Skeletal muscle satellite cell (primary cell): Measurements from ENCODE around the gene BRSK2.

Experiments
- H3K27me3 ChIP-seq: 2 replicates; pipeline ENCODE4 v1.7.0; 2013; ENCODE audit warnings: low read length; ENCODE audit not compliant: control insufficient read depth, insufficient read depth
- H3K36me3 ChIP-seq: 2 replicates; pipeline ENCODE4 v1.7.0; 2013; ENCODE audit warnings: mild to moderate bottlenecking, control low read depth, low read length; ENCODE audit not compliant: insufficient read depth
- H3K4me1 ChIP-seq: 2 replicates; pipeline ENCODE4 v1.7.0; 2013; ENCODE audit warnings: low read length; ENCODE audit not compliant: control insufficient read depth, insufficient read depth
- H3K4me2 ChIP-seq: 2 replicates; pipeline ENCODE4 v1.7.0; 2013; ENCODE audit warnings: mild to moderate bottlenecking, low read length
- H3K4me3 ChIP-seq: 2 replicates; pipeline ENCODE4 v1.7.0; 2013; ENCODE audit warnings: low read length
- H3K9ac ChIP-seq: 2 replicates; pipeline ENCODE4 v1.7.0; 2013; ENCODE audit warnings: mild to moderate bottlenecking, low read depth, low read length, moderate library complexity
- H3K9me3 ChIP-seq: replicated peaks from 2 replicates; pipeline ENCODE4 v1.7.0; 2013; ENCODE audit warnings: mild to moderate bottlenecking, control low read depth, low read length

Gene BRSK2

DNA sequence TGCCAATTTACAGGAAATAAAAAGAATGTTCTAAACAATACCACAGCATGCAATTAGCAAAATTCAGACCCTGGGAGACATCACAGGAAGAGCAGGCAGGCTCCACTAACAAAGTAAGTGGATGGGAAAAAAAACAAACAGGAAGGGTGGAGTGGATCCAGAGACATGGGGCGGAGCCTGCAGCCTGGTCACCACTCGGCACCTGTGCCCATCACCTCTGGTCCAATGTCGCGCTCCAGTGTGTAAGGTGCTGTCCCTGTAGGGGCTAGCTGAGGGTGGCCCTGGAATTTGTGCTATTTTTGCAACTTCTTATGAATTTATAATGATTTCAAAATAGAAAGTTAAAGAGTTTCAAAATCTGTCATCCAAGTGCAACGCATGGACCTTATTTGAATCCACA lies 107.9 kb downstream of the BRSK2 start:
- H3K27me3 ChIP-seq, result no peaks in the 10 kb centered on the region
- no peaks in the 10 kb centered on the region for H3K9me3 ChIP-seq
- no peaks in the 10 kb centered on the region for H3K36me3 ChIP-seq
- H3K4me2 ChIP-seq, result no peak overlapping the region
- no peak overlapping the region for H3K9ac ChIP-seq
- H3K4me3 ChIP-seq, result no peak overlapping the region
- H3K4me1 ChIP-seq, result no peaks in the 10 kb centered on the region

DNA sequence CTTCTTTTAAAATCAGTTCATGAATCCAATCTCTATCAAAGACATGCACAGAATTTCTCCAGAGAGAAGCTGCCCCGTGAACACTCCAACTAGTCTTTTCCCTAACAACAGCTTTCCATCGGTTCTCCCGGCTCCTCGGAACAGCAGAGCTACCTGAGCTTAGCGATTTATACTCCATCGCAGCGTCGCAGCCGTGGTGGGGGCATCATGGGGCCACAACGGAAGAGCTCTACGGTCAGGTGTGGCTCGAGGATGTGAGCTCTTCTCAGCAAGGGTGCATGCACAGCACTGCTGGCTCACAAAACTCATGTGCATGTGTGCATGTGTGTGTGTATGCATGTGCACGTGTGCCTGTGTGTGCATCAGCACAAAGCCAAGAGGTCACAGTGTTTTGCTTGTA lies 108.5 kb downstream of the BRSK2 start:
- Histone ChIP-seq H3K27me3 (no peaks in the 10 kb centered on the region), H3K4me3 (no peak overlapping the region), H3K9ac (no peak overlapping the region), H3K9me3 (no peaks in the 10 kb centered on the region), H3K4me2 (no peak overlapping the region), H3K4me1 (no peaks in the 10 kb centered on the region), H3K36me3 (no peaks in the 10 kb centered on the region)

DNA sequence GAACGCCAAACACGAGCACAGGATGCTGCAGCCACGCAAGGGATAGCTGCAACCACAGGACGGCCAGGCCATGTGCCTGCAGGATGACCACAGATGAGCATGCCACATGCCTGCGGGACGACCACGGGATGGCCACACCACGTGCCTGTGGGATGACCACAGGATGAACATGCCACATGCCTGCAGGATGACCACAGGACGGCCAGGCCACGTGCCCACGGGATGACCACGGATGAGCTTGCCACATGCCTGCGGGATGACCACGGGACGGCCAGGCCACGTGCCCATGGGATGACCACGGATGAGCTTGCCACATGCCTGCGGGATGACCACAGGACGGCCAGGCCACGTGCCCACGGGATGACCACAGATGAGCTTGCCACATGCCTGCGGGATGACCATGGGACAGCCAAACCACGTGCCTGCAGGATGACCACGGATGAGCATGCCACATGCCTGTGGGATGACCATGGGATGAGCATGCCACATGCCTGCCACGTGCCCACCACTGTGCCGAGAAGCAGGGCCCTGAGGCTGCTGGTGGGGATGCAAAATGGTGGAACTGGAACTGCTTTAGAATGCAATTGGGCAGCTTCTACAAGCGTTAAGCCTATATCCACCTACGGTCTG lies 109.6 kb downstream of the BRSK2 start:
- Histone ChIP-seq H3K9ac (no peak overlapping the region), H3K9me3 (no peaks in the 10 kb centered on the region), H3K36me3 (no peaks in the 10 kb centered on the region), H3K4me1 (no peaks in the 10 kb centered on the region), H3K27me3 (no peaks in the 10 kb centered on the region), H3K4me3 (no peak overlapping the region), H3K4me2 (no peak overlapping the region)

DNA sequence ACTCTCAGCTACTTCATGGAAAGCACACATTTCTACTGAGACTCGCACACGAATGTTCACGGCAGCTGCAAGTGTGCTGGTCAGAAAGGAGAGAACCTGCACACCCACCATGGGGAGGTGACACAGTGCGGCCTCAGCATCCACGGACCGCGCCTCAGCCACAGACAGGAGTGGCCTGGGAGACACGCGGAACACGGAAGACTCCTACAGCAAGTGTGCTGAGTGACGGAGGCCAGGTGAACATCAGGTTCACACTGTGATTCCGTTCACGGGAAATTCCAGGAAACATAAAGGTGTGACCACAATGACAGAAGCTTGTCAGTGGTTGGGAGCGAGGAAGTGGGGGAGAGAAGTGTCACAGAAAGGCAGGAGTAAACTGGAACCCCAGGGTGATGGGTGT lies 110.2 kb downstream of the BRSK2 start:
- Histone ChIP-seq H3K4me2 (no peak overlapping the region), H3K4me3 (no peak overlapping the region), H3K9me3 (no peaks in the 10 kb centered on the region), H3K36me3 (no peaks in the 10 kb centered on the region), H3K9ac (no peak overlapping the region), H3K27me3 (no peaks in the 10 kb centered on the region), H3K4me1 (no peaks in the 10 kb centered on the region)

DNA sequence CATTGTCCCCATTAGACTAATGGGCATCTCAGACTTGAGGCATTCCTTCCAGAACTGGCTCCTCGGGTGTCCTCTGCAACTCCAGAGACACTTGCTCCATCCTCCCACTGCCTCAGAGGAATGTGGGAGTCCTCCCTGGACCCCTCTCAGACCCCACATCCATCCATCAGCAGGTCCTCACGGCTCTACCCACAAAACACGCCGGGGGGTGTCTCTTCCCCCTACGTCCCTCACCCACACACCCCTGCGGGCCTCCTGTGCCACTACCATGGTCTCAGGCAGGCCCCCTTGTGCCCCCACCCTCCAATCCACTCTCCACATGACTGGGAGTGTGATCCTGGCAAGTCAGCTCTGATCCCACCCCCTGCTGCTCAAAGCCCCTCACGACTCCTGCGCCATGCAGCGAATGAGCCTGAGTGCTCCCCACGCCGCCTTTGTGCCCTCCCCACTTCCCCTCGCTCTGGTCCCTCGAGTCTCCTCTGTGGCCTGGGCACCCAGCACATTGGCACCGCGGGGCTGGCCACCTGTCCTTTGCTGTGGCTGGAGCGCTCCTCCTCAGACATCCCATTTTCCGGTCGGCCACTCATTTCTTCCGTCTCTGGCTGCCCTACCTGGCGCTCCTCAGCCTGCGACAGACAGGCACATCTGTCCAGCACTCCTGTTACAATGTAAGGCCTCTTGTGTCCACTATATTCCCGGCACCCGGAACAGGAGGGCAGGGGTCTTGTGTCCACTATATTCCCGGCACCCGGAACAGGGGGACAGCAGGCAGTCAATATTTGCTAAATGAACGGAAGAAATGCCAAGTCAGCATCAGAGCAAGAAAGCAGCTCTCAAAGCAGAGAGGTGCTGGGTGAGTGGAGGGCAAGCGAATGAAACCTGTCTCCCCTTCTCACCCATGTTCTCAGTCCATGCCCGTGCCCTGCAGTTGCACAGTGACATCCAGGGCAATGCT lies 111.0 kb downstream of the BRSK2 start:
- H3K9me3 ChIP-seq, result no peaks in the 10 kb centered on the region
- no peaks in the 10 kb centered on the region for H3K27me3 ChIP-seq
- no peak overlapping the region for H3K4me2 ChIP-seq
- H3K9ac ChIP-seq, result no peak overlapping the region
- no peak overlapping the region for H3K4me3 ChIP-seq
- no peaks in the 10 kb centered on the region for H3K36me3 ChIP-seq
- H3K4me1 ChIP-seq, result no peaks in the 10 kb centered on the region

DNA sequence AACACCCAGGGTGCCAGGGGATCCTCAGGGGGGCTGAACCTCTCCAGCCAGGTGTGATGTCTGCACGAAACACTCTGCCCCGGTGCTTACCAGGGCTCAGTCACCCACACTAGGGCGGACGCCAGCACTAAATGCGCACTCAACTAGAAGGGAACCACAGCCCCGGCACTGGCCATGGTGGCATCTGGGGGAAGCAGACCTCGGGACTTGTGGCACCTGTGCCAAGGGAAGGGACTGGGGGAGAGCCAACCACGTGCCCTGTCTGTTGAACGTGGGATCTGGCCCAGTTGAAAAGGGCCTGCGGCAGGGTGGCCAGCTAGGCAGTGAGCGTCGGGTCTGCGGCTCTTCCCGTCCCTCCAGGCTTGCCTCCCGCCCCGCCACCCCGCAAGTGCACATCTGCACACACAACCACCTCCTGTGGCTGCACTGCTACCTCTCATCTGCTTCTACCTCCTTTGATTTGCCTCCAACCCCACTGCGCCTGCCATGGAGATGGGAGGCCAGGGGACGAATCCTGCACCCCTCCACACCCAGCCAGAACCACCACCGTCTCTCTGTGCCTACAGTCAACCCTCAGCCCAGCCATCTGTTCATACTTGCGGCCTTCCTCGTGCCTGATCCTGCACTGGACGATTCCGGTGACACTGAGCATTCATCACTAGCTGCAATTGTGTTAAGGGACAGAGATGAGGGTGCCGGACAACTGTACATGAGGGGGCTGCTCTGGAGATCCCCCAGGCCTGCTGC lies 111.9 kb downstream of the BRSK2 start:
- Histone ChIP-seq H3K4me2 (no peak overlapping the region), H3K27me3 (no peaks in the 10 kb centered on the region), H3K4me1 (no peaks in the 10 kb centered on the region), H3K36me3 (no peaks in the 10 kb centered on the region), H3K9ac (no peak overlapping the region), H3K4me3 (no peak overlapping the region), H3K9me3 (no peaks in the 10 kb centered on the region)

DNA sequence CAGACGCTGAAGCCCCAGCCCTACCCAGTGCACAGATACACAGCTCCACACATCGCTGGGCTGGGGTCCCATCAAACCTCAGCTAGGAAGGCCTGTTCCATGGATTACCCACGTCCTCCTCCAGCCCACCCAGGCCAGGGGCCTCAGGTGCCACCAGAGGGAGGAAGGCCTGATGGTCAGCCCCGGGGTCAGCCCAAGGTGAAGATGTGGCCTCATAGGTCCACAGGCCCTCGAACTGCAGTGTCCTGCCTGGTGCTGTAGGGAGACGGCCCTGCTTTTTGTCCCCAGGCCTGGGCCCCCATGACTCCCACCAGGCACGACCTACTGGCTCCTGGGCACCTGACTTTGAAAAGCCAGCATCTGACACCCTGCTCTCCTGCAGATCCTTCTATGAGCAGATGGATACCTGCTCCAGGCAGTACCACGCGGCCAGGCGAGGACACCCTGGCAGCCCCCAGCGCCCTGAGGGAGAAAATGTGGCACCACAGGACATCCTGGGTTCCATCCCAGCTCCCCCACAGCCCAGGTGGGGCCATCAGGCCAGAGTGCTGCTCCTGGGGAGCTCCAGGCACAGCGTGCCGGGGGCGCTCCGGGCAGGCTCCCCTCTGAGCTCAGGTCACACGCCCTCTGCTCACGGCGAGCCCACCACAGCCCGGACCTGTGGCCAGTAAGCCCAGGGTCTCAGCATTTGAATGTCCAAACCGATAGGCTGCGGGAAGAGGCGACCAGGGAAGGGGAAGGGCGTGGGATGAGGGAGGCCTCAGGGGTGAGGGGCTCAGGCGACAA lies 112.6 kb downstream of the BRSK2 start:
- no peak overlapping the region for H3K4me3 ChIP-seq
- no peak overlapping the region for H3K4me2 ChIP-seq
- no peaks in the 10 kb centered on the region for H3K36me3 ChIP-seq
- H3K9ac ChIP-seq, result no peak overlapping the region
- H3K27me3 ChIP-seq, result no peaks in the 10 kb centered on the region
- no peaks in the 10 kb centered on the region for H3K9me3 ChIP-seq
- no peaks in the 10 kb centered on the region for H3K4me1 ChIP-seq

DNA sequence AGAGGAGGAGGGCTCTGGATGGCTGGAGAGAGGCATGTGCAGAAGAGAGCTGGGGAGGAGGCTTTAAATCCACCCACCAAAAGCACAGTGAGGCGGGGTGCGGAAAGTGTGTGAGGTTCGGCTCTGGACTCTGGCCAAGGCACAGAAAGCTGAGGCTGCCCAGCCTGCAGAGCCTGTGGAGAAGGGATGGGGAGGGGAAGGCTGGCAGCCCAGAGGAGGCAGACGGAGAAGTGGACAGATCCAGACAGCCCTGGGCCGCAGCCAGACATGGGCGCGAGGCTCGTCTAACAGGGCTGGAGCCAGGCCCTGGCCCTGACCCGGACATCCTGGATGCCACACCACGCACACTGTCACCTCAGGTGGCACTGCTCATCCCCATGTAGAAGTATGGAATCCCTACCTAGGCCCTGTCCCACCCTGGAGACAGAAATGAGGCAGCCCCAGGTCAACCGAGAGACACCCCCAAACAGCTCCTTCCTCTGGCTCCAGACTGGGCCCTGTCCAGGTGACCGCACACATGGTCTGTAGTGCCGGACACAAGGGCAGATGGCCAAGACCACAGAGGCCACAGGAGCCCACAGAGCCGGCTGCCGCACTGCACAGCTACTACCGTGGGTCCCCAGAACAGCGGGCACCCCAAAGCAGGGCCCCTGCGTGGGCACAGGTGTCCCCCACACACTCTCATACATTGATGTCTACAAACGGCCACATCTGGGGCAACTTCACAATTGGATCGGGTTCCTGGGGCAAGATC lies 113.4 kb downstream of the BRSK2 start:
- H3K4me3 ChIP-seq, result no peak overlapping the region
- H3K4me1 ChIP-seq, result peaks cover 4% of the 10 kb centered on the region
- H3K36me3 ChIP-seq, result no peaks in the 10 kb centered on the region
- H3K9me3 ChIP-seq, result no peaks in the 10 kb centered on the region
- no peak overlapping the region for H3K9ac ChIP-seq
- H3K27me3 ChIP-seq, result no peaks in the 10 kb centered on the region
- no peak overlapping the region for H3K4me2 ChIP-seq

DNA sequence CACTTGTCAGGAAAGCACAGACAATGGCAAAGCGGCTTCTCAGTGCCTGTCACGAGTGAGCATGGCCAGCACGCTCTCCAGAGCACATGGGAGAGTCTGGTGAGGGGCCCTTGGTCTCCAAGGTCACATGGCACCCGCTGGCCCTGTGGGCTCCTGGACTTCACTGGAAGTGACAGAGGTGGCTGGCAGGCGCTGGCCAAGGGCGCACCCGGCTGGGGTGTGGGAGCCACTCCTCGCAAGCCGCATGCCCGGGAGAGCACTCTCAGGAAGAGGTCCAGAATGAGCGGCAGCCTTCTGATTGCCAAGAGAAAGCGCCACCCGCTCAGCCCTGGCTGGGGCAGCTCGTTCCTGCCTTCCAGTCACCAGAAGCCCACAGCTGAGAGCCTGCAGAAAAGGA lies 114.0 kb downstream of the BRSK2 start:
- H3K4me3 ChIP-seq, result no peak overlapping the region
- peaks cover 4% of the 10 kb centered on the region for H3K4me1 ChIP-seq
- H3K36me3 ChIP-seq, result no peaks in the 10 kb centered on the region
- H3K27me3 ChIP-seq, result no peaks in the 10 kb centered on the region
- H3K4me2 ChIP-seq, result no peak overlapping the region
- no peak overlapping the region for H3K9ac ChIP-seq
- no peaks in the 10 kb centered on the region for H3K9me3 ChIP-seq

DNA sequence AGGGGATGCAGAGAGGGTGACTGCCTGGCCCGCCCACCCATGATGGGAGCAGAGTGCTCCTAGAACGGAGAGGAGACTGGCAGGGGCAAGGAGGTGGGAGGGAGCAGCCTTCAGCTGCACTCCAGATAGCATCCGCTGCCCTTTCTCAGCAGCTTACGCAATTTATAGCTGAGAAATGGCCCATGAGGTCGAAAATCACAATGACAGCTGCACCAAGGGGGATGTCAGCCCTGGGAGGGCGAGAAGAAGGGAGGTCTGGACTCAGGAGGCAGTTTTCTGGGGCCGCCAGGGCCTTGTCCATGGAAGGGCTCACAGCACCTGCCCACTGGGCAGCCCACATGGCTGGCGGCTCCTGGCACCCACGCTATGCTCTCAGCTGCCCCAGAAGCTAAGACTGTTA lies 114.4 kb downstream of the BRSK2 start:
- H3K9me3 ChIP-seq, result no peaks in the 10 kb centered on the region
- H3K4me2 ChIP-seq, result no peak overlapping the region
- no peak overlapping the region for H3K4me3 ChIP-seq
- H3K36me3 ChIP-seq, result no peaks in the 10 kb centered on the region
- no peak overlapping the region for H3K9ac ChIP-seq
- peaks cover 4% of the 10 kb centered on the region for H3K4me1 ChIP-seq
- H3K27me3 ChIP-seq, result no peaks in the 10 kb centered on the region
